ENCODE measurements around the gene PACRG.

The PACRG gene

GRCh38 chr6:163164175-163164900 is 436.6 kb downstream of the PACRG start:
- TF ChIP-seq TAF1 (IDR thresholded peaks at IDR 0.05; ENCODE audit: borderline replicate concordance, insufficient read depth, low read length) (no peak), REST (IDR thresholded peaks at IDR 0.05; ENCODE audit: insufficient read depth in 1 of 2, low read depth in 2 of 2, low read length in 2 of 2) (no peak), POLR2AphosphoS5 (IDR thresholded peaks at IDR 0.05; ENCODE audit: low read depth, low read length) (no peak), SIN3A (IDR thresholded peaks at IDR 0.05; ENCODE audit: borderline replicate concordance, insufficient read depth, low read length) (no peak)

GRCh38 chr6:163165155-163165910 is 437.6 kb downstream of the PACRG start:
- TF ChIP-seq POLR2AphosphoS5 (IDR thresholded peaks at IDR 0.05; ENCODE audit: low read depth, low read length) = no peak
- no peak for TF ChIP-seq TAF1 (IDR thresholded peaks at IDR 0.05; ENCODE audit: borderline replicate concordance, insufficient read depth, low read length)
- TF ChIP-seq FOXP2 (optimal IDR thresholded peaks at IDR 0.05; ENCODE audit: borderline replicate concordance, extremely low read depth, extremely low read length, insufficient read depth) = no peak
- TF ChIP-seq REST (IDR thresholded peaks at IDR 0.05; ENCODE audit: insufficient read depth in 1 of 2, low read depth in 2 of 2, low read length in 2 of 2) = no peak
- no peak for TF ChIP-seq SIN3A (IDR thresholded peaks at IDR 0.05; ENCODE audit: borderline replicate concordance, insufficient read depth, low read length)

- TF ChIP-seq SIN3A (IDR thresholded peaks at IDR 0.05; ENCODE audit: borderline replicate concordance, insufficient read depth, low read length) (no peak), REST (IDR thresholded peaks at IDR 0.05; ENCODE audit: insufficient read depth in 1 of 2, low read depth in 2 of 2, low read length in 2 of 2) (no peak), POLR2AphosphoS5 (IDR thresholded peaks at IDR 0.05; ENCODE audit: low read depth, low read length) (no peak), TAF1 (IDR thresholded peaks at IDR 0.05; ENCODE audit: borderline replicate concordance, insufficient read depth, low read length) (no peak), FOXP2 (optimal IDR thresholded peaks at IDR 0.05; ENCODE audit: borderline replicate concordance, extremely low read depth, extremely low read length, insufficient read depth) (no peak)
These were observed 438.1 kb downstream of the PACRG start for GRCh38 chr6:163165922-163166321.

- TF ChIP-seq POLR2AphosphoS5 (IDR thresholded peaks at IDR 0.05; ENCODE audit: low read depth, low read length) (no peak), SIN3A (IDR thresholded peaks at IDR 0.05; ENCODE audit: borderline replicate concordance, insufficient read depth, low read length) (no peak), TAF1 (IDR thresholded peaks at IDR 0.05; ENCODE audit: borderline replicate concordance, insufficient read depth, low read length) (no peak), FOXP2 (optimal IDR thresholded peaks at IDR 0.05; ENCODE audit: borderline replicate concordance, extremely low read depth, extremely low read length, insufficient read depth) (no peak), REST (IDR thresholded peaks at IDR 0.05; ENCODE audit: insufficient read depth in 1 of 2, low read depth in 2 of 2, low read length in 2 of 2) (no peak)
These were observed 438.7 kb downstream of the PACRG start for GRCh38 chr6:163166507-163166906.
